ENCODE data around the gene CD3D. TPM values are rescaled to one million over a fixed set of nuclear protein-coding genes. Genes with fewer than 3 reads are reported as not detected.

Gene CD3D
- total RNA-seq, 1 experiment from 2014 or later, result not detected

- no peak for TF ChIP-seq EZH2phosphoT487 (IDR thresholded peaks at IDR 0.05; ENCODE audit: borderline replicate concordance, low read length)
- TF ChIP-seq CTCF (conservative IDR thresholded peaks at IDR 0.05; ENCODE audit: low read depth, low read length), result no peak
These were observed 35.9 kb downstream of the CD3D start for GRCh38 chr11:118306556-118306955.

DNA sequence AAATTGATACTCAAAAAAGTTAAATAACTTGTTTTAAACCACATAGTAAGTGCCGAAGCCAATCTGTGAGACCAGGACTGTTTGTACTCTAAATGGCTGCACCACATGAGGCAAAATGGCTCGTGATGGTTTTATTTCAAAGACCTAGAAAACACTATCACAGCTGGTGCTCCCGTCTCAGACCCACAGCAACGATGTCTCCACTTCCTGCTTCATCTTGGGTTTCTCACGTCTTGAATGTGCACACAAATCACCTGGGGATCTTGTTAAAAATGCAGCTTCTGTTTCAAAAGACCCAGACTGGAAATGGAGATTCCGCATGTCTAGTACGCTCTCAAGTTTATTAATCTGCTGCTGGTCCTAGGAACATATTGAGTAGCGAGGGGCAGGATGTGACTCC is 36.8 kb downstream of the CD3D start:
- Histone ChIP-seq H3K9me3 (ENCODE audit: low read length) (no peaks in the 10 kb centered on the region), H2AFZ (ENCODE audit: low read length) (0 out of 2 replicates have a peak overlapping the region, but pooled peaks have one; percentile 12), H3K4me2 (ENCODE audit: low read length) (no peak overlapping the region), H3F3A (ENCODE audit: low read length, unreplicated experiment) (no peaks in the 10 kb centered on the region), H3K9me2 (replicated peaks; ENCODE audit: low read length) (no peaks in the 10 kb centered on the region), H4K20me1 (ENCODE audit: low read length) (no peaks in the 10 kb centered on the region), H3K27me3 (ENCODE audit: low read length) (peaks cover 25% of the 10 kb centered on the region), H3K36me3 (ENCODE audit: low read depth, low read length) (no peaks in the 10 kb centered on the region), H3K79me2 (ENCODE audit: low read length) (no peaks in the 10 kb centered on the region), H3K4me3 (ENCODE audit: low read length) (no peak overlapping the region), H3K9ac (ENCODE audit: low read length) (no peak overlapping the region), H3K4me1 (ENCODE audit: insufficient read depth, low read length) (no peaks in the 10 kb centered on the region), H3K27ac (ENCODE audit: low read length) (no peak overlapping the region)
- intact Hi-C loops (cut with micrococcal nuclease), result no loop called here
- ChIA-PET CTCF (no interaction called here), POLR2A (ENCODE audit: unreplicated experiment) (interaction anchor here (0.7 kb wide), 1 partner anchor 10 kb away, joined by 6 read pairs; no protein-coding TSS in a partner anchor)
- no peak for TF ChIP-seq EZH2 (IDR thresholded peaks at IDR 0.05; ENCODE audit: low read length, unreplicated experiment)
- TF ChIP-seq EZH2phosphoT487 (IDR thresholded peaks at IDR 0.05; ENCODE audit: borderline replicate concordance, low read length), result no peak
- TF ChIP-seq CTCF (conservative IDR thresholded peaks at IDR 0.05; ENCODE audit: low read depth, low read length), result no peak
- DNase-seq, result no peak
- no TSS peak for BruUV-seq (replicated peaks)
- no peak for ATAC-seq

More at GRCh38 chr11:118306556-118306955, 35.9 kb downstream of the CD3D start:
- H3K4me2 ChIP-seq (ENCODE audit: low read length), result no peak overlapping the region
- H3K27ac ChIP-seq (ENCODE audit: low read length), result no peak overlapping the region
- H3K4me1 ChIP-seq (ENCODE audit: insufficient read depth, low read length), result no peaks in the 10 kb centered on the region
- no peaks in the 10 kb centered on the region for H4K20me1 ChIP-seq (ENCODE audit: low read length)
- BruUV-seq (replicated peaks), result no TSS peak
- DNase-seq (no peak), ATAC-seq (no peak)
- no peaks in the 10 kb centered on the region for H3K9me3 ChIP-seq (ENCODE audit: low read length)
- intact Hi-C loops (cut with micrococcal nuclease), result no loop called here
- no peaks in the 10 kb centered on the region for H3K9me2 ChIP-seq (replicated peaks; ENCODE audit: low read length)
- no peaks in the 10 kb centered on the region for H3K79me2 ChIP-seq (ENCODE audit: low read length)
- H2AFZ ChIP-seq (ENCODE audit: low read length), result no peak overlapping the region
- ChIA-PET POLR2A (ENCODE audit: unreplicated experiment) (no interaction called here), CTCF (no interaction called here)
- no peak overlapping the region for H3K9ac ChIP-seq (ENCODE audit: low read length)
- H3K27me3 ChIP-seq (ENCODE audit: low read length), result peaks cover 16% of the 10 kb centered on the region
- no peaks in the 10 kb centered on the region for H3F3A ChIP-seq (ENCODE audit: low read length, unreplicated experiment)
- no peaks in the 10 kb centered on the region for H3K36me3 ChIP-seq (ENCODE audit: low read depth, low read length)
- H3K4me3 ChIP-seq (ENCODE audit: low read length), result no peak overlapping the region

GRCh38 chr11:118304568-118305248 is 37.8 kb downstream of the CD3D start, which contains the start of gene CD3E:
Gene CD3E (plus strand): TSS chr11:118304730. CDS start chr11:118304953, 223 bp downstream.
- Histone ChIP-seq H4K20me1 (ENCODE audit: low read length) (no peaks in the 10 kb centered on the region), H3K4me3 (ENCODE audit: low read length) (no peak within 1 kb of the TSS), H3K36me3 (ENCODE audit: low read depth, low read length) (no peaks in the 10 kb centered on the region), H2AFZ (ENCODE audit: low read length) (no peak within 1 kb of the TSS), H3K9ac (ENCODE audit: low read length) (no peak within 1 kb of the TSS), H3K27me3 (ENCODE audit: low read length) (peaks cover 29% of the 10 kb centered on the region), H3K27ac (ENCODE audit: low read length) (no peak within 1 kb of the TSS), H3K4me1 (ENCODE audit: insufficient read depth, low read length) (no peaks in the 10 kb centered on the region), H3F3A (ENCODE audit: low read length, unreplicated experiment) (no peaks in the 10 kb centered on the region), H3K79me2 (ENCODE audit: low read length) (no peaks in the 10 kb centered on the region), H3K4me2 (ENCODE audit: low read length) (no peak within 1 kb of the TSS), H3K9me2 (replicated peaks; ENCODE audit: low read length) (no peaks in the 10 kb centered on the region), H3K9me3 (ENCODE audit: low read length) (no peaks in the 10 kb centered on the region)
- intact Hi-C loops (cut with micrococcal nuclease), result no loop called here
- DNase-seq (no peak), ATAC-seq (no peak)
- TF ChIP-seq CTCF (conservative IDR thresholded peaks at IDR 0.05; ENCODE audit: low read depth, low read length) (no peak), EZH2 (IDR thresholded peaks at IDR 0.05; ENCODE audit: low read length, unreplicated experiment) (no peak), EZH2phosphoT487 (IDR thresholded peaks at IDR 0.05; ENCODE audit: borderline replicate concordance, low read length) (no peak)
- POLR2A ChIA-PET (ENCODE audit: unreplicated experiment), result no interaction called here
- no TSS peak for BruUV-seq (replicated peaks)
- CTCF ChIA-PET, result interaction anchor here (0.6 kb wide), 1 partner anchor 1425 kb away, joined by 3 read pairs; no protein-coding TSS in a partner anchor

All from PC-3 (cell line).